ENCODE data around the gene PREB.

- no peak for TF ChIP-seq CTCF (IDR thresholded peaks at IDR 0.05 in 4 of 5, conservative IDR thresholded peaks at IDR 0.05 in 1 of 5)
- no peak for TF ChIP-seq POLR2A (IDR thresholded peaks at IDR 0.05)
Measured at GRCh38 chr2:27148801-27149439, 14.5 kb upstream of the PREB start, which contains the start of gene TCF23.
